Measurements from ENCODE around the gene HEPN1. TPM values are rescaled to one million over a fixed set of nuclear protein-coding genes. Genes with fewer than 3 reads are reported as not detected.
"Not testable (repeated sequence)": the region's sequence is repeated elsewhere in the genome, so short reads cannot be mapped to it uniquely, and the experiment has no call there.

Gene HEPN1
- total RNA-seq, 1 experiment from 2014 or later: not detected

DNA sequence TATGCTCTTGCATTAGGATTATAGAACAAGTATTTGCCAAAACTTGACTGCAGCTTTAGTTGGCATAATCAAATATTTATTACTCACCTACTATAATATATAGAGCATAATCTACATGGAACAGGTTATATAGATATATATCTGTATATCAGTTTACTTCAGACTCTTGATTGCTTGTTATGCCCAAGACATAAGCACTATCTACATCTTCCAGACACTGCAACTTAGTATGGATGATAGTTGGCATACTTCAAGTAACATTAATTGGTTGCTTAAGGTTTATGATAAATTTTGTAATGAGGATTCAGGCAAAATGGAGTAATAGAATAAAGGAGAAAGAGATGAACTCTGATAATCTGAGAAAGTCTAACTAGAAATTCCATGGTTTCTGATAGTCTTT, 36.0 kb downstream of the HEPN1 start:
- intact Hi-C loops (cut with micrococcal nuclease; ENCODE audit: unreplicated experiment): no loop called here
- Histone ChIP-seq H3K4me3 (peak overlapping the region; percentile 81; the same call in 1 of the 2 replicates), H3K27ac (no peak overlapping the region), H3K4me2 (peak overlapping the region; percentile 89), H3F3A (ENCODE audit: insufficient read depth, low read depth) (no peaks in the 10 kb centered on the region; the same call in 1 of the 2 replicates), H3K27me3 (ENCODE audit: insufficient read depth, low read depth) (no peaks in the 10 kb centered on the region), H3K79me2 (ENCODE audit: low read depth) (no peaks in the 10 kb centered on the region), H4K20me1 (ENCODE audit: insufficient read depth) (no peaks in the 10 kb centered on the region), H3K36me3 (ENCODE audit: low read depth) (no peaks in the 10 kb centered on the region), H3K9me2 (ENCODE audit: insufficient read depth) (no peaks in the 10 kb centered on the region), H3K4me1 (replicated peaks; ENCODE audit: insufficient read depth) (peaks cover 16% of the 10 kb centered on the region), H2AFZ (0 out of 2 replicates have a peak overlapping the region, but pooled peaks have one; percentile 100), H3K9me3 (ENCODE audit: insufficient read depth, low read depth) (peaks cover 4% of the 10 kb centered on the region; the same call in 1 of the 2 replicates)
- ChIA-PET POLR2A (ENCODE audit: unreplicated experiment) (interaction anchor here (0.5 kb wide), 1 partner anchor 31 kb away, joined by 5 read pairs; no protein-coding TSS in a partner anchor), CTCF (no interaction called here)
- TF ChIP-seq, protein P1, sequence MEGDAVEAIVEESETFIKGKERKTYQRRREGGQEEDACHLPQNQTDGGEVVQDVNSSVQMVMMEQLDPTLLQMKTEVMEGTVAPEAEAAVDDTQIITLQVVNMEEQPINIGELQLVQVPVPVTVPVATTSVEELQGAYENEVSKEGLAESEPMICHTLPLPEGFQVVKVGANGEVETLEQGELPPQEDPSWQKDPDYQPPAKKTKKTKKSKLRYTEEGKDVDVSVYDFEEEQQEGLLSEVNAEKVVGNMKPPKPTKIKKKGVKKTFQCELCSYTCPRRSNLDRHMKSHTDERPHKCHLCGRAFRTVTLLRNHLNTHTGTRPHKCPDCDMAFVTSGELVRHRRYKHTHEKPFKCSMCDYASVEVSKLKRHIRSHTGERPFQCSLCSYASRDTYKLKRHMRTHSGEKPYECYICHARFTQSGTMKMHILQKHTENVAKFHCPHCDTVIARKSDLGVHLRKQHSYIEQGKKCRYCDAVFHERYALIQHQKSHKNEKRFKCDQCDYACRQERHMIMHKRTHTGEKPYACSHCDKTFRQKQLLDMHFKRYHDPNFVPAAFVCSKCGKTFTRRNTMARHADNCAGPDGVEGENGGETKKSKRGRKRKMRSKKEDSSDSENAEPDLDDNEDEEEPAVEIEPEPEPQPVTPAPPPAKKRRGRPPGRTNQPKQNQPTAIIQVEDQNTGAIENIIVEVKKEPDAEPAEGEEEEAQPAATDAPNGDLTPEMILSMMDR (conservative IDR thresholded peaks at IDR 0.05): no peak
- TF ChIP-seq EZH2 (IDR thresholded peaks at IDR 0.05; ENCODE audit: low read depth): no peak
- DNase-seq: no peak
- BruUV-seq (replicated peaks): no TSS peak

DNA sequence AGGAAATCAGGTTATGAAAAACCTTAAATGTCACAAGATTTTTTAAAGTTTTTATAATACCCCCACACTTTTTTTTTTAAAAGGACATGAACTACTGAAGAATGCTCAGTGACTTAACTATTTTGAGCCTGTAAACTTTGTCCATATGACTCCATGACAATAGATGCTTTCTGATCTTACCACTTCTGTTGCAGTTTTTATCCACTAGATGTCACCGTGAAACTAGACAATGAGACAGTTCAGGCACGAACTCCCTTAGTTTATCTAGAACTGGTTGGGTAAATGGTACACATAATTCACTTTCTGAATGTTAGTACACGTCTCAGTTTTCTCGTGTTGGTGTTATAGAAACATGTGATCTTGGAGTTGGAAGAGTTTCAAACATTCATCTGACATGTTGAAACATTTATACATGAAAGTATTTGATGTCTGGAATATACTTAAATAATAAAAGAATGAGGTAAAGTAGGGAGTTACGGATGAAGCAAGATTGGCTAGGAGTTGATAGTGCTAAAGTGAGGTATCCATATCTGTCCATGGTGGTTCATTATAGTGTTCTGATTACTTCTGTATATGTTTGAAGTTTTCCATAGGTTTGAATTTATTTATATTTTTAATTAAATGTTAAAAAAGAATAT, 43.0 kb downstream of the HEPN1 start:
- H3K27ac ChIP-seq: no peak overlapping the region
- no peaks in the 10 kb centered on the region for H3K36me3 ChIP-seq (ENCODE audit: low read depth)
- H3K27me3 ChIP-seq (ENCODE audit: insufficient read depth, low read depth): no peaks in the 10 kb centered on the region
- H3K79me2 ChIP-seq (ENCODE audit: low read depth): no peaks in the 10 kb centered on the region
- DNase-seq: peak; percentile 3 to 77
- no peak overlapping the region for H3K4me3 ChIP-seq
- TF ChIP-seq, protein P1 (conservative IDR thresholded peaks at IDR 0.05): peak; percentile 85
- TF ChIP-seq EZH2 (IDR thresholded peaks at IDR 0.05; ENCODE audit: low read depth): no peak
- H3F3A ChIP-seq (ENCODE audit: insufficient read depth, low read depth): no peaks in the 10 kb centered on the region
- no peak overlapping the region for H3K4me2 ChIP-seq
- BruUV-seq (replicated peaks): no TSS peak
- ChIA-PET CTCF (no interaction called here), POLR2A (ENCODE audit: unreplicated experiment) (no interaction called here)
- no peaks in the 10 kb centered on the region for H3K4me1 ChIP-seq (replicated peaks; ENCODE audit: insufficient read depth)
- H3K9me2 ChIP-seq (ENCODE audit: insufficient read depth): no peaks in the 10 kb centered on the region
- H3K9me3 ChIP-seq (ENCODE audit: insufficient read depth, low read depth): no peaks in the 10 kb centered on the region
- intact Hi-C loops (cut with micrococcal nuclease; ENCODE audit: unreplicated experiment): loop anchor here (1.0 to 10.0 kb wide), 5 partner anchors 115 to 913 kb away; no protein-coding TSS in a partner anchor
- no peaks in the 10 kb centered on the region for H4K20me1 ChIP-seq (ENCODE audit: insufficient read depth)
- no peak overlapping the region for H2AFZ ChIP-seq

DNA sequence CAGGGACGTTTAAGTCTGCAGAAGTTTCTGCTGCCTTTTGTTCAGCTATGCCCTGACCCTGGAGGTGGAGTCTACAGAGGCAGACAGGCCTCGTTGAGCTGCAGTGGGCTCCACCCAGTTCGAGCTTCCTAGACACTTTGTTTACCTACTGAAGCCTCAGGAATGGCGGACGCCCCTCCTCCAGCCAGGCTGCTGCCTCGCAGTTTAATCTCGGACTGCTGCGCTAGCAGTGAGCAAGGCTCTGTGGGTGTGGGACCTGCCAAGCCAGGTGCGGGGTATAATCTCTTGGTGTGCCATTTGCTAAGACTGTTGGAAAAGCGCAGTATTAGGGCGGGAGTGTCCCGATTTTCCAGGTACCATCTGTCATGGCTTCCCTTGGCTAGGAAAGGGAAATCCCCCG, 49.1 kb downstream of the HEPN1 start:
- CTCF ChIA-PET; H3K36me3 ChIP-seq (ENCODE audit: low read depth); H3K9me3 ChIP-seq (ENCODE audit: insufficient read depth, low read depth); H3K9me2 ChIP-seq (ENCODE audit: insufficient read depth); H3F3A ChIP-seq (ENCODE audit: insufficient read depth, low read depth); H3K4me1 ChIP-seq (replicated peaks; ENCODE audit: insufficient read depth); H4K20me1 ChIP-seq (ENCODE audit: insufficient read depth); DNase-seq; H3K27me3 ChIP-seq (ENCODE audit: insufficient read depth, low read depth); H3K79me2 ChIP-seq (ENCODE audit: low read depth); H3K4me2 ChIP-seq; H3K4me3 ChIP-seq; H3K27ac ChIP-seq; H2AFZ ChIP-seq; BruUV-seq (replicated peaks); POLR2A ChIA-PET (ENCODE audit: unreplicated experiment): not testable (repeated sequence)
- intact Hi-C loops (cut with micrococcal nuclease; ENCODE audit: unreplicated experiment): loop anchor here (10.0 kb wide), 1 partner anchor 907 kb away; no protein-coding TSS in a partner anchor

Other genes with a start within 250 kb of the HEPN1 start
- gene SIAE, start 245.5 kb upstream of the HEPN1 start, total RNA-seq (2021): 29.2 and 37.9 TPM in 2 replicates
- gene SPA17, start 245.3 kb upstream of the HEPN1 start, total RNA-seq (2021): 6.1 and 15.7 TPM in 2 replicates
- gene NRGN, start 179.3 kb upstream of the HEPN1 start, total RNA-seq (2021): 6.8 and 10.2 TPM in 2 replicates
- gene VSIG2, start 167.0 kb upstream of the HEPN1 start, total RNA-seq (2021): 12.4 and 13.6 TPM in 2 replicates
- gene ESAM, start 157.0 kb upstream of the HEPN1 start, total RNA-seq (2021): 13.5 and 15.3 TPM in 2 replicates
- 16.9 and 18.1 TPM in 2 replicates for gene MSANTD2, start 118.8 kb upstream of the HEPN1 start, total RNA-seq (2021)
- 1.3 and 1.5 TPM in 2 replicates for gene ROBO3, start 53.8 kb upstream of the HEPN1 start, total RNA-seq (2021)
- 0.20 TPM in 1 of 2 replicates, not detected in the other for gene ROBO4, start 21.4 kb upstream of the HEPN1 start, total RNA-seq (2021)
- not detected in 2 replicates for gene HEPACAM, start 16.8 kb downstream of the HEPN1 start, total RNA-seq (2021)
- gene CCDC15, start 35.0 kb downstream of the HEPN1 start, total RNA-seq (2021): 2.7 and 2.8 TPM in 2 replicates
- 14.6 and 24.0 TPM in 2 replicates for gene SLC37A2, start 144.1 kb downstream of the HEPN1 start, total RNA-seq (2021)
- 16.4 and 20.5 TPM in 2 replicates for gene TMEM218, start 192.4 kb downstream of the HEPN1 start, total RNA-seq (2021)
- not detected in 2 replicates for gene PKNOX2, start 245.5 kb downstream of the HEPN1 start, total RNA-seq (2021)